Activated T-helper 2 cell treated with anti-CD3 and anti-CD28 coated beads, Interferon-gamma antibody, Interleukin-2, Interleukin-4, amounts not matched to agents 10 μg/mL and 5 μg/mL and 100 μg/mL, durations not matched to agents 14 hours and 24 hours and 36 hours (primary cell): Measurements from ENCODE around the gene CTRB1. TPM values are rescaled to one million over a fixed set of nuclear protein-coding genes. Genes with fewer than 3 reads are reported as not detected.
"Not testable (repeated sequence)": the region's sequence is repeated elsewhere in the genome, so short reads cannot be mapped to it uniquely, and the experiment has no call there.

Experiments used
- DNase-seq: peaks from one replicate; pipeline ENCODE4 v3.0.0; 2021; ENCODE audit warnings: low spot score
- H3K27ac Mint-ChIP-seq: one replicate; pipeline ENCODE4 v1.8.0; 2021; ENCODE audit warnings: mixed read lengths
- H3K27me3 Mint-ChIP-seq: one replicate; pipeline ENCODE4 v1.8.0; 2021; ENCODE audit warnings: low read depth, mixed read lengths
- H3K36me3 Mint-ChIP-seq: one replicate; pipeline ENCODE4 v1.8.0; 2021; ENCODE audit warnings: low read depth, mixed read lengths
- H3K4me1 Mint-ChIP-seq: one replicate; pipeline ENCODE4 v1.8.0; 2021; ENCODE audit warnings: low read depth, mixed read lengths
- H3K4me3 Mint-ChIP-seq: one replicate; pipeline ENCODE4 v1.8.0; 2021; ENCODE audit warnings: low read depth, mild to moderate bottlenecking, moderate library complexity, mixed read lengths
- H3K9me3 Mint-ChIP-seq: one replicate; pipeline ENCODE4 v1.8.0; 2021; ENCODE audit warnings: mixed read lengths
- intact Hi-C: fragments of 100-400 bp; cut with micrococcal nuclease; formaldehyde crosslinking; loops from one replicate; pipeline ENCODE4 v1.15.1; 2023
- total RNA-seq: library from RNA; stranded (reverse); gene quantifications from 2 replicates; pipeline ENCODE4 v1.2.3, GENCODE V29; 2022

The CTRB1 gene
- total RNA-seq, 1 donor from 2014 or later = not detected

DNA sequence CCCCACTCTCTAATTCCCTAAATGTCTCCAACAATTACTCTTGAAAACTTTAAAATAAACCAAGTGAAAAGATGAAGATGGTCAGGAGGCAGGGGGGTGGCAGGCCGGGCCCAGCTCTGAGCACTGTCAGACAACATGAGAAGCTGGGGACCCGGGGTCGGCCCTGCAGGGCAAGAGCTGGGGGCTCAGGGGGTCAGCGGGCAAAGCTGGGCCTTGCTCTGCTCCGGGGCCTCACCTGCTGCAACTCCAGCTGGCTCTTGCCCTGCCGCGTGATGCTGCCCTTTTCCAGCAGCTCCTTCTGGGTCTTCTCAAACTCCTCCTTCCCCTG is 14.8 kb downstream of the CTRB1 start:
- intact Hi-C loops = loop anchor here (5.0 kb wide), 2 partner anchors 36 to 169 kb away; no protein-coding TSS in a partner anchor
- Mint-ChIP-seq H3K9me3 (no peaks in the 10 kb centered on the region), H3K27me3 (no peaks in the 10 kb centered on the region), H3K4me3 (no peak overlapping the region), H3K27ac (no peak overlapping the region), H3K36me3 (no peaks in the 10 kb centered on the region), H3K4me1 (no peaks in the 10 kb centered on the region)
- no peak for DNase-seq

DNA sequence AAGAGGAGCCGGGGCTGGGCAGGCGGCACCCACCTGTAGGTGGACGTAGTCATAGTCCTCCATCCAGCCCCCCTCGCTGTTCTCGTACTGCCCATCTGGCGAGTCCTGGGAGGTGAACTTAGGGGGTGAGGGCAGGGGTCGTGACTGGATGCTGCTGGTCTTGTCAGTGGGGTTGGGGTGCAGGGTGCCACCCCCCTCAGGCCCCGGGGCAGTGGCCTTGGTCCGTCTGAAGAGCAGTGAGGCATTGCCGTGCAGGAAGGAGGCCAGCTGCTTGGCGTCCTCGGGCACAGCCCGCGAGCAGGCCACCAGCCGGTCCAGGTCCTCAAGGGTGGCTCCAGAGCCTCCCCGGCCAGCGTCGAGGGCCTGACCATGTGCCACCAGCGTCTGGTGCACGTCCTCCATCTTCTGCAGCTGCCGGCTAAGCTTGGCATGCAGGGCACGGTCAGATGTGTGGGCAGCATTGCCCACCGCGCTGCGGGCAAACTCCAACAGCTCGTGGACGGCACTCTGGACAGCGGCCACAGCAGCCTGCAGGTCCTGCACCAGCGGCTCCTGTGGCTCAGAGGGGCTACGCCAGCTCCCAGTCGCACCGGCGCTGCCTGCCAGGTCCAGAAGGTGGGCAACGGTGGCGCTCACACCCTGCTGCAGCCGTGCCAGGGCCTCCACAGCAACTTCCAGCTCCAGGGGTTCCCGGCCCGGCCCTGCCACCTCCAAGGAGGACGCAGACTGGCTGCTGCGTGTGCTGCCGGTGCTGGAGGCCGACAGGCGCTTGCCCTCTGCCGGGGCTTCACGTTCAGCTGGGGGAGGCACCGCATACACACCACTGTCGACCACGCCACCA is 16.3 kb downstream of the CTRB1 start:
- Mint-ChIP-seq H3K4me3 (no peak overlapping the region), H3K36me3 (no peaks in the 10 kb centered on the region), H3K4me1 (no peaks in the 10 kb centered on the region), H3K27ac (no peak overlapping the region), H3K9me3 (no peaks in the 10 kb centered on the region), H3K27me3 (peaks cover 2% of the 10 kb centered on the region)
- intact Hi-C loops = loop anchor here (1.0 to 5.0 kb wide), 3 partner anchors 38 to 167 kb away; no protein-coding TSS in a partner anchor
- no peak for DNase-seq

DNA sequence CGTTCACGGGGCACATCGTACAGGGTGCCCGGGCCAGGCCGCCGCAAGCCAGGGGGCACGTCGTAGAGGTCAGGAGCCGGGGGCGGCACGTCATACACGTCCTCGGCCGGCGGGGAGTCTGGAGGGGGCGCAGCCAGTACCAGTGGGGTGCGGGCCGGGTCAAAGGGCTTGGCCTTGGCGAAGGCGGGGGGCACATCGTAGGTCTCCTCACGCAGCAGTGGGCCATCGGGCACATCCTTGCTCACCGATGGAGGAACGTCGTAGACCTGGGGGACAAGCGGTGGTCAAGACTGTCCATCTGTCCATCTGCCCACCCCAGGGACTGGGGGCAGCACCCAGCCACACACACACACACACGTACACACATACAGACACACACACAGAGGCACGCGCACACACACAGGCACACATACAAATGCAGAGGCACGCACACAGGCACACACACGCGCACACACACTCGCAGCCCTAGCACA is 17.0 kb downstream of the CTRB1 start:
- H3K4me3 Mint-ChIP-seq = no peak overlapping the region
- no peaks in the 10 kb centered on the region for H3K9me3 Mint-ChIP-seq
- no peak for DNase-seq
- H3K36me3 Mint-ChIP-seq = no peaks in the 10 kb centered on the region
- H3K27ac Mint-ChIP-seq = no peak overlapping the region
- intact Hi-C loops = no loop called here
- peaks cover 2% of the 10 kb centered on the region for H3K27me3 Mint-ChIP-seq
- H3K4me1 Mint-ChIP-seq = no peaks in the 10 kb centered on the region

DNA sequence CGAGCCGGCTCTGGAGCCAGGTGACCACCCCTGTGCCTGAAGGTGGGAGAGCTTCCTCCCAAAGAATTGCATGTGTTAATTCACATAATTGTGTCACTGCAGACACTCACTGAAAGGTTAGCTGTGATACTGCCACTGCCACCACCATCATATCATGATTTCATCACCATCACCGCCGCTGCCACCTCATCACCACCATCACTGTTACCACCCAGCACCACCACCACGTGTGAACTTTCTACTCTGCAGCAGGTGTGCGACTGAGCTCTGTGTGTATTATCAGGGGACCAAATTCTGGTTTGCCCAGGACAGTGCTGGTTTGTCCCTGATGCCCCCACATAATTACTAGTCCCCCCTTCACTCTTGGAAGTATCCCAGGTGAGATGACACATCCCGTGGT is 17.4 kb downstream of the CTRB1 start:
- H3K36me3 Mint-ChIP-seq = no peaks in the 10 kb centered on the region
- H3K4me3 Mint-ChIP-seq = no peak overlapping the region
- no peak overlapping the region for H3K27ac Mint-ChIP-seq
- peaks cover 2% of the 10 kb centered on the region for H3K27me3 Mint-ChIP-seq
- no peaks in the 10 kb centered on the region for H3K4me1 Mint-ChIP-seq
- intact Hi-C loops = no loop called here
- no peak for DNase-seq
- H3K9me3 Mint-ChIP-seq = no peaks in the 10 kb centered on the region

DNA sequence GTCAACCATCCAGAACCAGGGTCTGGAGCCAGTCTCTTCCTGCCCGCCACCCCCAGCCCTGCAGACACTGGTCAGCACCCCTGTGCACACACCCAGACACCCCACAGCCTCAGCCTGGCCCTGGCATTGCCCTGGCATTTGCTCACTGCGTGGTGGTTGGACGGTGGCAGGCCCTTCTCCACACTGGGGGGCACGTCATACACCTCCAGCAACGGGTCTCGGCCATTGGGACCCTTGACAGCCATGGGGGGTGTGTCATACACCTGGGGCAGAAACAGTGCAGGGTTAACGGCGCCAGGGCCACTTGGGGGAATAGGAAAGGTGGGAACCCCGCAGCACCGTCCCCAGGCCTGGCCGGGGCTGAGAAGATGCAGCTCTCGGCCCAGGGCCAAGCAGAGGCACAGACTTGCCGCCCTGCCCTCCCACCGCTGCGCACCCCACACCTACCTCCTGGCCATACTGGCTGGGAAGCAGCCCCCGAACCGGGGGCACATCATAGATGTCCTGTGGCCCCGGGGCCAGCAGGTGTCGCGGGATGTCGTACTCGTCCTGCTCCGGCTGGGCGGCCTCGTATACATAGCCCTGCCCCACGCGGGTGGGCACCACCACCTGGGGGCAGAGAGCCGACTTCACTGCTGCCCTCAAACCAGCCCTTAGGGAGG is 18.1 kb downstream of the CTRB1 start:
- H3K4me1 Mint-ChIP-seq = no peaks in the 10 kb centered on the region
- no peaks in the 10 kb centered on the region for H3K36me3 Mint-ChIP-seq
- no peak overlapping the region for H3K27ac Mint-ChIP-seq
- H3K27me3 Mint-ChIP-seq = peaks cover 2% of the 10 kb centered on the region
- intact Hi-C loops = no loop called here
- H3K9me3 Mint-ChIP-seq = no peaks in the 10 kb centered on the region
- DNase-seq = no peak
- no peak overlapping the region for H3K4me3 Mint-ChIP-seq

DNA sequence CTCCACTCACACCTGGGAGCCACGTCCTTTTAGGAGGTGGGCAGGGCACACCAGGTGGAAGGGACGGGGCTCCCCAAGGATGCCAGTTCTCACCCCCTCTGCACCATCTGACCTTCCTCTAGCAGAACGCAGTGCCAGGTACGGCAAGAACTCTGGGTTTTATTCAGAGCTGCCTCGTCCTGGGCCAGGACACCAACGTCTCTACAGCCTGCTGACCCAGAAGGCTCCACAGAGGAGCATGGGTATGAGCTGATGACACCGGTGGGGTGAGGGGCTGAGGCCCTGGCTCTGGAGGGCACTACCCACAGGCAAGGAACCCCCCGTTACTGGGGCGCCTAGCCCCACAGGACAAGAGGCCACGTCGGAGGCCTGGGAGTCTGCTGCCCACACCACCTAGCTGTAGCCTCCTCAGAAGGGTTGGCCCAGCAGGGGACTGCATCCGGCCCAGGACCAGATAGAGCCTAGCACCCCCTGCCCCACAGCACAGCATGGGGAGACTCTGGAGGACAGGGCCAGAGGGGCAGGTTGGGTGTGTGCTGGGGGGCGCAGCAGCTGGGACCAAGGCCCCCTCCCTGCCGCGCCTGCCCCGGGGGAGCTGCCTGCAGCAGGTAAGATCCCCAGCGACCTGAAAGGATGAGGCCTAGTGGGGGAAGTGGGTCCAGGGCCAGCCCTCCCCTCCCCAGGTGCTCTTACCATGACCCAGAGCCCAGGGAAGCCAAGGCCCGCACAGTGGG is 18.8 kb downstream of the CTRB1 start:
- H3K9me3 Mint-ChIP-seq = no peaks in the 10 kb centered on the region
- H3K36me3 Mint-ChIP-seq = no peaks in the 10 kb centered on the region
- DNase-seq = no peak
- intact Hi-C loops = no loop called here
- H3K27ac Mint-ChIP-seq = no peak overlapping the region
- H3K4me1 Mint-ChIP-seq = no peaks in the 10 kb centered on the region
- peaks cover 4% of the 10 kb centered on the region for H3K27me3 Mint-ChIP-seq
- no peak overlapping the region for H3K4me3 Mint-ChIP-seq

DNA sequence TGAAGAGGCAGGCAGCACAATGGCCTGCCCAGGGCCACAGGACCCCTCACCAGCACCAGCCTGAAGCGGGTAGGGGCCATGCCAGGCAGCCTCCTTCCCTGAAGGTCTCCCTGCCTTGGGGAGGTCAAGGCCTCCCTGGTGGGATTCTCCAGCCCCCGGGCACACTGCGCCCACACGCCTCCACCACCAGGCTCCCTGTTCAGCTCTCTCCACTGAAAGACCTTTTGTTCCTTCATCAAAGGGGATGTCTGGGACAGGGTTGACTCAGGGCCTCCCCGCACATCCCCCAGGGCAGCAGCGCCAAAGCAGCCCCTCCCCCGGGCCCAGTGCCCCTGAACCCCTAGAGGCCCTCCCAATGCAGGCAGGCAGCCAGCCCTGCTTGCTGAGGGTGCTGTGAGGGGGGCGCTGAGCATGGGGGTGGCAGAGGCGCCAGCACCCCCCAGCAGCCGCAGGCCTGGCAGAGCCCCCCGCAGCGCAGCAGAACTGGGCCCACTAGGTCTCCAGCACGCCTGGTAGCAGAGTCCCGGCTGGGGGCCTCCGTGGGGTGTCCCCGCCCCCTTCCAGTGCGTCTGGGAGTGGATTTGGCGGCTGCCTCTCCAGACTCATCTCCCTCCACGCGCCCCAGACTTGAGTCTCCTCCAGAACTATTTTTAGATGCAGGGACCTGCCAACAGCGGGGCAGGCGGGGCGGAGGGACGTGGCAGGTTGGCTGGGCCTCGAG is 19.5 kb downstream of the CTRB1 start:
- no peaks in the 10 kb centered on the region for H3K9me3 Mint-ChIP-seq
- DNase-seq = no peak
- H3K27me3 Mint-ChIP-seq = peaks cover 4% of the 10 kb centered on the region
- no peak overlapping the region for H3K27ac Mint-ChIP-seq
- intact Hi-C loops = no loop called here
- H3K4me1 Mint-ChIP-seq = no peaks in the 10 kb centered on the region
- H3K4me3 Mint-ChIP-seq = no peak overlapping the region
- no peaks in the 10 kb centered on the region for H3K36me3 Mint-ChIP-seq

DNA sequence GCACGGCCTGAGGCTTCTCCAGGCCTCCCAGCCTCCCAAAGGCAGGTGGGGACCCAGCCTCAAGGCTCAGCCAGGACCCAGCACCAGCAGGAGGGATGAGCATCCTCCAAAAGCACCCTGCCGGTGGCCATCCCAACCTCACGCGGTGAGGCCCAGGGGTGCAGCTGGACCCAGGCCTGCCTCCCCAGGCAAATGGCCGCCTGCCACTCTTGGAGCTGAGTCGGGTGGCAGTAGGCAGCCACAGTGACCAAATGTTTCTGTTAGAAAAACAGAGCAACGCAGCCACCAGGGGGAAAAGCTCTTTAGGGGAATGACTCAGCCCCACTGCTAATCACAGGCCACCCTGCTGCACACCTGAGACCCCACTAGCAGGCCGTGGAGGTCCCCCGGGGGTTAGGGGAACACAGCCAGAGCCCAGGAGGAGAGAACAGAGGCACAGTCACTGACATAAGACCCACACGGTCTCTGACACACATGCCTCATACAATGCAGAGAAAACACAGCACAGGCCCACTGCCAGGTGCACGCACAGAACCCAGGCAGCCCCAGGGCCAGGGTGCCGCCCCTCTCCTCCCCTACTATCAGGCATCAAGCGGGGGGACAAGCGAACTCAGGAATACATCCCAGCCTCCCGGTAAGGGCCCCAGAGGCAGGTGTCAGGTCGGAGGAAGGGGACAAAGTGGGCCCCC is 20.2 kb downstream of the CTRB1 start:
- Mint-ChIP-seq H3K27me3 (peaks cover 4% of the 10 kb centered on the region), H3K36me3 (no peaks in the 10 kb centered on the region), H3K4me1 (no peaks in the 10 kb centered on the region)

DNA sequence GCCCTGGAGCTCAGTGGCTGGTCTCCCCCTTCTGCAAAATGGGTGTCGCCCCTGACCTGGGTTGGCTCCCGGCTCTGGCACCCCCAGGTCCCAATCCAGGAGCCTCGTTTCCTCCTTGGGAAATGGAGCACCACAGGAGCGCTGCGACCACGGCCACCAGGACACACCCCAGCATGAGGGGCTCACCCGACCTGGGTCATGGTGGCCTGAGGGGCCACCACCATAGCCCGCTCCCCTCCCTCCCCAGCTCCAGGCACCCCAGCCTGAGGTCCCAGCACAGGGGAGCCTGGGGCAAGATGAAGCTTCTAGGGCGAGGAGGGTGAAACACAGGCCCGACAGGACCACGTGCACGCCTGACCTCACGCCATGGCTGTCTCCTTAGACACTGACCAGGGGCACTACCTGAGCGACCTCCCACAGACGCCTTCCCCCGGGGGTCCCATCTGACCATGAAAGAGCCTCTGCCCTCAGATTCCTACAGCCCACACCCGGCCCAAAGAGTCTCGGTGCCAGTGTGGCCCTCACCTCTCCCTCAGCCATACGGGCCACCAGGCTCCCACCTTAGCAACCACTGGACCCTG is 20.8 kb downstream of the CTRB1 start:
- intact Hi-C loops = no loop called here
- Mint-ChIP-seq H3K36me3 (no peaks in the 10 kb centered on the region), H3K4me3 (no peak overlapping the region), H3K27me3 (peaks cover 4% of the 10 kb centered on the region), H3K4me1 (no peaks in the 10 kb centered on the region), H3K9me3 (no peaks in the 10 kb centered on the region), H3K27ac (no peak overlapping the region)
- no peak for DNase-seq

More for the DNA sequence above, 20.2 kb downstream of the CTRB1 start:
- DNase-seq = no peak
- H3K27ac Mint-ChIP-seq = no peak overlapping the region
- intact Hi-C loops = no loop called here
- no peaks in the 10 kb centered on the region for H3K9me3 Mint-ChIP-seq
- H3K4me3 Mint-ChIP-seq = no peak overlapping the region

DNA sequence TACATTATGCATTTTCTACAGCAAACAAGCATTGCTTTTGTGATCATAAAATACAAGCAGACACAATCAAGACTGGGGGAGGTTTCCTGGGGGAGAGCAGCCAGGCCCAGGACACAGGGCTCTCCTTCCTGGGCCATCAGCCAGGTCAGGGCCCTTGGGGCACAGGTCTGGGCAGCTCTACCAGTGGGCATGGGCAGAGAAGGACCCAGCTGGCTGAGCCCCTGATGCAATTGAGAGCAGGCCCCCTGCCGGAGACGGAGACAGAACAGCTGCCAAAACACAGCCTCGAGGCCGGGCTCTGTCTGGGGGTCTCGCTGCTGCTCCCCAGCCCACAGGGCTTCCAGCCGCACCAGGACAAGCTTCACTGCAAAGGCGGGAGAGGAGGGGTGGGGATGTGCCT is 21.8 kb downstream of the CTRB1 start:
- H3K27ac Mint-ChIP-seq, H3K4me1 Mint-ChIP-seq, H3K9me3 Mint-ChIP-seq, H3K27me3 Mint-ChIP-seq, DNase-seq, H3K36me3 Mint-ChIP-seq, intact Hi-C loops, H3K4me3 Mint-ChIP-seq: not testable (repeated sequence)

DNA sequence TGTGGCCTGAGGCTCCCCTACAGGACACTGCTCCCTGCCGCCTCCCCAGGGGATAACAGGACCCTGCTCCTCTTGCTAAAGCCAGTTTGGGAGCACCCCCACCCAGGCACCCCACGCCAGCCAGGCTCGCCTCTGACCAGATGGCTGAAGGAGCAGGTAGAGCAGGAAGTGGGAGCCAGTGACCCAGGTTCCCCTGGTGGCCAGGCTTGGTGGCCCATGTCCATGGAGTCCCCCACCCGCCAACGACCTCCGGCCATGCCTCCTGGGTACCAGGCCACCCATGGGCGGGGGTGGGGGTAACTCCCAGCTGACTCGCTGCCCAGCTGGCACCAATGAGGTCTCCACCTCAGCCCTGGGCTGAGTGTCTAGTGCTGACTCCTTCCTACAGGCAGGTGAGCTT is 22.6 kb downstream of the CTRB1 start:
- Mint-ChIP-seq H3K36me3 (no peaks in the 10 kb centered on the region), H3K9me3 (no peaks in the 10 kb centered on the region), H3K4me1 (no peaks in the 10 kb centered on the region), H3K27ac (no peak overlapping the region), H3K4me3 (no peak overlapping the region), H3K27me3 (peaks cover 4% of the 10 kb centered on the region)
- DNase-seq = no peak
- intact Hi-C loops = no loop called here

DNA sequence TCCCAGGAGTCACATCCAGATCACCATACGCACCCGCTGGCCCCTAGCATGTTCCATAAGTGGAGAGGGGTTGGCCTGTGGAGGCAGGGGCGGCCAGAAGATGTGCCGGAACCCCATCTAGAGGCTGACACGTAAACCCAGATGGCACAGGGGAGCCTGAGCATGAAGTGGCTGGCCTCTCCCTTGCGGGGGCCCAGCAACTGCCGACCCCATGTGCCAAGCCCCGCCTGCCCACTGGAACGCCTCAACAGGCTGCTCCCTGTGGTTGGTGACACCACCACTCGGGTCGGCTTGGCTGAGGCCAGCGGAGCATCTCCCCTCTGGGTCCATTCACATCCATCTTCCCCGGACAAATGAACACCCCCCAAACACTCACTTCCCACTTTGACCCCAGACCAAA is 23.2 kb downstream of the CTRB1 start:
- H3K4me3 Mint-ChIP-seq = no peak overlapping the region
- H3K36me3 Mint-ChIP-seq = no peaks in the 10 kb centered on the region
- no peaks in the 10 kb centered on the region for H3K4me1 Mint-ChIP-seq
- H3K27me3 Mint-ChIP-seq = peaks cover 5% of the 10 kb centered on the region
- H3K27ac Mint-ChIP-seq = no peak overlapping the region
- no peak for DNase-seq
- H3K9me3 Mint-ChIP-seq = no peaks in the 10 kb centered on the region
- intact Hi-C loops = no loop called here
